CD4-positive, alpha-beta T cell (primary cell): Measurements from ENCODE around the gene PRR3. TPM values are rescaled to one million over a fixed set of nuclear protein-coding genes. Genes with fewer than 3 reads are reported as not detected.

Source experiments
- ATAC-seq: fragments of 200-7000 bp; cut with Tn5 transposase; one replicate; pipeline ENCODE4 v1.10.0; 2022; ENCODE audit warnings: mild to moderate bottlenecking; ENCODE audit not compliant: poor library complexity
- CTCF ChIA-PET: fragments of 350-600 bp; sonication (Branson Sonifier 250); formaldehyde crosslinking; loops from one replicate; lab custom pipeline; 2021; ENCODE audit warnings: antibody characterized with exemption, inconsistent platforms; lab: Charles Lee
- POLR2A ChIA-PET: fragments of 350-600 bp; sonication (Branson Sonifier 250); formaldehyde crosslinking; loops from one replicate; lab custom pipeline; 2021; ENCODE audit warnings: antibody characterized with exemption, inconsistent platforms; lab: Charles Lee
- DNase-seq, 14 experiments: peaks; one replicate each; pipeline ENCODE4 v3.0.0-alpha.2; 2013 to 2020; ENCODE audit warnings: mixed read lengths in 2 of 14
- H3K27ac ChIP-seq, 2 donors: one replicate each; pipeline versions ENCODE4 v1.5.1 to v1.7.0; 2013; ENCODE audit warnings: low read length in 2 of 2, low read depth in 1 of 2, mild to moderate bottlenecking in 1 of 2
- H3K27me3 ChIP-seq, 2 experiments: 1 replicate in 1 of 2; 2 replicates in 1 of 2; pipeline versions ENCODE4 v1.6.1 to v1.7.0; 2013; ENCODE audit warnings: low read length in 2 of 2, control low read depth in 1 of 2, mild to moderate bottlenecking in 1 of 2, moderate library complexity in 1 of 2; ENCODE audit not compliant: insufficient read depth in 2 of 2, control insufficient read depth in 1 of 2
- H3K36me3 ChIP-seq: one replicate; pipeline ENCODE4 v1.6.1; 2013; ENCODE audit warnings: low read length, control low read depth; ENCODE audit not compliant: insufficient read depth
- H3K4me1 ChIP-seq: one replicate; pipeline ENCODE4 v1.6.1; 2013; ENCODE audit warnings: low read length, control low read depth; ENCODE audit not compliant: insufficient read depth
- H3K4me3 ChIP-seq: one replicate; pipeline ENCODE4 v1.5.1; 2013; ENCODE audit warnings: mild to moderate bottlenecking, low read length, moderate library complexity
- H3K9me3 ChIP-seq, 2 experiments: 1 replicate in 1 of 2; 2 replicates in 1 of 2; pipeline versions ENCODE4 v1.6.1 to v1.7.0; 2013; ENCODE audit warnings: low read length in 2 of 2, mild to moderate bottlenecking in 2 of 2, control low read depth in 1 of 2, moderate library complexity in 1 of 2; ENCODE audit not compliant: control insufficient read depth in 1 of 2, insufficient read depth in 1 of 2
- H3K27ac Mint-ChIP-seq: one replicate; pipeline ENCODE4 v1.8.0; 2020; ENCODE audit warnings: mixed read lengths
- H3K27me3 Mint-ChIP-seq: one replicate; pipeline ENCODE4 v1.8.0; 2021; ENCODE audit warnings: mixed read lengths
- H3K36me3 Mint-ChIP-seq: one replicate; pipeline ENCODE4 v1.8.0; 2021; ENCODE audit warnings: low read depth, mixed read lengths
- H3K4me1 Mint-ChIP-seq: one replicate; pipeline ENCODE4 v1.8.0; 2021; ENCODE audit warnings: low read depth, mixed read lengths
- H3K4me3 Mint-ChIP-seq: one replicate; pipeline ENCODE4 v1.8.0; 2020; ENCODE audit warnings: mild to moderate bottlenecking, mixed read lengths
- H3K9me3 Mint-ChIP-seq: one replicate; pipeline ENCODE4 v1.8.0; 2020; ENCODE audit warnings: mixed read lengths
- intact Hi-C, 2 experiments: fragments of 100-400 bp; cut with DNase I in 1 of 2; cut with micrococcal nuclease in 1 of 2; formaldehyde crosslinking; loops; one replicate each; pipeline versions ENCODE4 v1.15.1 to v1.9.0; 2023 to 2025; cut with DNase I, micrococcal nuclease
- microRNA-seq: library from miRNA; unstranded; fragments of <30 nt; microRNA quantifications from one replicate; pipeline ENCODE4 v1.2.0, GENCODE V29; 2021; ENCODE audit warnings: borderline microRNAs expressed, borderline replicate concordance
- total RNA-seq, 174 experiments: library from RNA in 2 of 174; stranded (reverse) in 2 of 174; gene quantifications; one replicate each; pipeline ENCODE4 v1.2.3 and lab custom pipeline; 2021 to 2026
- TF ChIP-seq, protein P1 (sequence below): fragments of 200-600 bp; IDR thresholded peaks from one replicate; pipeline ENCODE4 v1.8.0; 2022; ENCODE audit warnings: antibody characterized with exemption, mild to moderate bottlenecking

PRR3 gene
- total RNA-seq, 2 experiments from 2014 or later: 10.3 to 13.2 TPM

GRCh38 chr6:30612687-30613248 lies 55.7 kb downstream of the PRR3 start:
- H3K9me3 ChIP-seq: no peaks in the 10 kb centered on the region
- Mint-ChIP-seq H3K27me3 (peaks cover 5% of the 10 kb centered on the region), H3K36me3 (peaks cover 68% of the 10 kb centered on the region), H3K4me1 (peaks cover 61% of the 10 kb centered on the region), H3K4me3 (no peak overlapping the region), H3K9me3 (no peaks in the 10 kb centered on the region), H3K27ac (peak overlapping the region; percentile 99)
- H3K4me1 ChIP-seq: peaks cover 45% of the 10 kb centered on the region
- ChIA-PET POLR2A (interaction anchor here (0.7 to 4.8 kb wide), 16 partner anchors 7 to 182 kb away, joined by 3 to 135 read pairs (median 14); partner anchors contain the start of genes ABCF1, ATAT1, C6orf136 and GNL1), CTCF (interaction anchor here (1.0 to 4.2 kb wide), 9 partner anchors 16 to 131 kb away, joined by 3 to 22 read pairs (median 6); partner anchors contain the start of gene ABCF1)
- peaks cover 47% of the 10 kb centered on the region for H3K36me3 ChIP-seq
- no peak overlapping the region for H3K4me3 ChIP-seq
- DNase-seq (no peak), ATAC-seq (no peak)
- intact Hi-C loops: loop anchor here in 1 of 2 experiments (1.0 to 5.0 kb wide), 2 partner anchors 40 to 130 kb away; no protein-coding TSS in a partner anchor
- H3K27me3 ChIP-seq: no peaks in the 10 kb centered on the region
- TF ChIP-seq, protein P1, sequence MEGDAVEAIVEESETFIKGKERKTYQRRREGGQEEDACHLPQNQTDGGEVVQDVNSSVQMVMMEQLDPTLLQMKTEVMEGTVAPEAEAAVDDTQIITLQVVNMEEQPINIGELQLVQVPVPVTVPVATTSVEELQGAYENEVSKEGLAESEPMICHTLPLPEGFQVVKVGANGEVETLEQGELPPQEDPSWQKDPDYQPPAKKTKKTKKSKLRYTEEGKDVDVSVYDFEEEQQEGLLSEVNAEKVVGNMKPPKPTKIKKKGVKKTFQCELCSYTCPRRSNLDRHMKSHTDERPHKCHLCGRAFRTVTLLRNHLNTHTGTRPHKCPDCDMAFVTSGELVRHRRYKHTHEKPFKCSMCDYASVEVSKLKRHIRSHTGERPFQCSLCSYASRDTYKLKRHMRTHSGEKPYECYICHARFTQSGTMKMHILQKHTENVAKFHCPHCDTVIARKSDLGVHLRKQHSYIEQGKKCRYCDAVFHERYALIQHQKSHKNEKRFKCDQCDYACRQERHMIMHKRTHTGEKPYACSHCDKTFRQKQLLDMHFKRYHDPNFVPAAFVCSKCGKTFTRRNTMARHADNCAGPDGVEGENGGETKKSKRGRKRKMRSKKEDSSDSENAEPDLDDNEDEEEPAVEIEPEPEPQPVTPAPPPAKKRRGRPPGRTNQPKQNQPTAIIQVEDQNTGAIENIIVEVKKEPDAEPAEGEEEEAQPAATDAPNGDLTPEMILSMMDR: no peak
- peak overlapping the region; percentile 87 to 92 for H3K27ac ChIP-seq

Small RNA genes lying within 50 kb of the gene (microRNA-seq; reads per million reads assigned to microRNA genes)
- gene MIR877: 18.5 reads per million, percentile 48 among the genes with 10 or more reads in this experiment

Other genes starting within 250 kb of the PRR3 start
- 10 to 100 TPM; 38.2 to 38.3 TPM for gene TRIM39, start 230.4 kb upstream of the PRR3 start, total RNA-seq
- gene RPP21, start 212.1 kb upstream of the PRR3 start, total RNA-seq: 10 to 100 TPM; 42.8 to 51.9 TPM
- gene HLA-E, start 67.8 kb upstream of the PRR3 start, total RNA-seq: 1,000 to 10,000 TPM; 1,136 to 1,173 TPM
- gene GNL1, start 806 bp upstream of the PRR3 start, total RNA-seq: 100 to 1,000 TPM; 145 to 151 TPM
- 10 to 100 TPM; 86.1 to 88.0 TPM for gene ABCF1, start 14.1 kb downstream of the PRR3 start, total RNA-seq
- gene PPP1R10, start 59.9 kb downstream of the PRR3 start, total RNA-seq: 10 to 100 TPM; 92.2 to 95.3 TPM
- 10 to 100 TPM; 15.3 to 15.5 TPM for gene MRPS18B, start 60.5 kb downstream of the PRR3 start, total RNA-seq
- gene ATAT1, start 69.6 kb downstream of the PRR3 start, total RNA-seq: 1 to 10 TPM; 4.1 to 5.2 TPM
- gene C6orf136, start 89.8 kb downstream of the PRR3 start, total RNA-seq: 10 to 100 TPM; 20.3 to 21.7 TPM
- gene DHX16, start 115.7 kb downstream of the PRR3 start, total RNA-seq: 10 to 100 TPM; 15.9 to 16.1 TPM
- 10 to 100 TPM; 30.9 to 31.6 TPM for gene PPP1R18, start 129.3 kb downstream of the PRR3 start, total RNA-seq
- 1 to 10 TPM; 3.8 to 4.4 TPM for gene NRM, start 133.7 kb downstream of the PRR3 start, total RNA-seq
- 10 to 100 TPM; 50.5 to 56.8 TPM for gene MDC1, start 160.0 kb downstream of the PRR3 start, total RNA-seq
- gene TUBB, start 163.1 kb downstream of the PRR3 start, total RNA-seq: 10 to 100 TPM; 76.0 to 78.4 TPM
- gene FLOT1, start 185.4 kb downstream of the PRR3 start, total RNA-seq: 10 to 100 TPM; 31.6 TPM
- gene IER3, start 187.3 kb downstream of the PRR3 start, total RNA-seq: 1 to 10 TPM; 5.7 to 5.8 TPM